ENCODE results near the gene ECE1. TPM values are rescaled to one million over a fixed set of nuclear protein-coding genes. Genes with fewer than 3 reads are reported as not detected.

Gene ECE1
- total and polyA plus RNA-seq, 9 of the 15 experiments (the other 6 are each of a cell fraction or from before 2014, with no cell fraction given), result 0.56 to 34.8 (median 11.0) TPM

DNA sequence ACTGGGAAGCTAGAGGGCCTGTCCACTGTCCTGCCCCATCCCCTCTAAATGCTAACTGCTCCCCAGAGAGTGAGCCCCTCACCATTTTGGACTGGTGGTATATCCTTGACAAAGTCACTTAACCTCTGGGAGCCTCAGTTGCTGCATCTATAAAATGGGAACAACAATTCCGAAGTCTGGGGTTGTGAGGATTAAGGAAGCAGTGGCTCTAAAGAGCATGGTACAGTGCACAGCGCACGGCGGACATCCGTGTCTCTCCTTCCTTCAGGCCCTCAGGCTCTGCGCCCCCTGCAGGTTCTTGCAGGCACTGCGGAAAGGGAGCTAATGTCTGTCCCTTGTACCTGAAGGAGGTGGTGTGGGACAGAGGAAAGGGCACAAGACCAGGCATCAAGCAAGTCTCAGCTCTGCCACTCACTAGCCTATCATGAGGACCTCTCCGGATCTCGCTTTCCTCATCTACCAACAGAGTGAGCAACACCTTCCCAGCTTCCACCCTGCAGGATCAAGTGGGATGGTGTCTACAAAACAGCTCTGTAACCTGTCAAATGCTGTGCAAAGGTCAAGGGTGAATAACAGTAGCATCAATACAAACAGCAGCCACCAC lies 20.1 kb downstream of the ECE1 start (continued):
- TF ChIP-seq KLF1 (tag; IDR thresholded peaks at IDR 0.05), result no peak
- TF ChIP-seq FOXK1 (CRISPR knock-in tag; IDR thresholded peaks at IDR 0.05; ENCODE audit: borderline replicate concordance), result 0 out of 2 replicates have a peak, but pooled peaks have one; percentile 33
- TF ChIP-seq ARID2 (IDR thresholded peaks at IDR 0.05), result 0 out of 2 replicates have a peak, but pooled peaks have one; percentile 30
- no peak for TF ChIP-seq NCOA2 (IDR thresholded peaks at IDR 0.05; ENCODE audit: partially characterized antibody in 2 of 2)
- TF ChIP-seq, protein P1, sequence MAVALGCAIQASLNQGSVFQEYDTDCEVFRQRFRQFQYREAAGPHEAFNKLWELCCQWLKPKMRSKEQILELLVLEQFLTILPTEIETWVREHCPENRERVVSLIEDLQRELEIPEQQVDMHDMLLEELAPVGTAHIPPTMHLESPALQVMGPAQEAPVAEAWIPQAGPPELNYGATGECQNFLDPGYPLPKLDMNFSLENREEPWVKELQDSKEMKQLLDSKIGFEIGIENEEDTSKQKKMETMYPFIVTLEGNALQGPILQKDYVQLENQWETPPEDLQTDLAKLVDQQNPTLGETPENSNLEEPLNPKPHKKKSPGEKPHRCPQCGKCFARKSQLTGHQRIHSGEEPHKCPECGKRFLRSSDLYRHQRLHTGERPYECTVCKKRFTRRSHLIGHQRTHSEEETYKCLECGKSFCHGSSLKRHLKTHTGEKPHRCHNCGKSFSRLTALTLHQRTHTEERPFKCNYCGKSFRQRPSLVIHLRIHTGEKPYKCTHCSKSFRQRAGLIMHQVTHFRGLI (CRISPR knock-in tag; IDR thresholded peaks at IDR 0.05), result no peak
- TF ChIP-seq, protein P2, sequence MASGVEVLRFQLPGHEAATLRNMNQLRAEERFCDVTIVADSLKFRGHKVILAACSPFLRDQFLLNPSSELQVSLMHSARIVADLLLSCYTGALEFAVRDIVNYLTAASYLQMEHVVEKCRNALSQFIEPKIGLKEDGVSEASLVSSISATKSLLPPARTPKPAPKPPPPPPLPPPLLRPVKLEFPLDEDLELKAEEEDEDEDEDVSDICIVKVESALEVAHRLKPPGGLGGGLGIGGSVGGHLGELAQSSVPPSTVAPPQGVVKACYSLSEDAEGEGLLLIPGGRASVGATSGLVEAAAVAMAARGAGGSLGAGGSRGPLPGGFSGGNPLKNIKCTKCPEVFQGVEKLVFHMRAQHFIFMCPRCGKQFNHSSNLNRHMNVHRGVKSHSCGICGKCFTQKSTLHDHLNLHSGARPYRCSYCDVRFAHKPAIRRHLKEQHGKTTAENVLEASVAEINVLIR (CRISPR knock-in tag; IDR thresholded peaks at IDR 0.05), result no peak
- TF ChIP-seq, protein P3, sequence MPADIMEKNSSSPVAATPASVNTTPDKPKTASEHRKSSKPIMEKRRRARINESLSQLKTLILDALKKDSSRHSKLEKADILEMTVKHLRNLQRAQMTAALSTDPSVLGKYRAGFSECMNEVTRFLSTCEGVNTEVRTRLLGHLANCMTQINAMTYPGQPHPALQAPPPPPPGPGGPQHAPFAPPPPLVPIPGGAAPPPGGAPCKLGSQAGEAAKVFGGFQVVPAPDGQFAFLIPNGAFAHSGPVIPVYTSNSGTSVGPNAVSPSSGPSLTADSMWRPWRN (IDR thresholded peaks at IDR 0.05; ENCODE audit: low read depth), result no peak
- TF ChIP-seq, protein P4, sequence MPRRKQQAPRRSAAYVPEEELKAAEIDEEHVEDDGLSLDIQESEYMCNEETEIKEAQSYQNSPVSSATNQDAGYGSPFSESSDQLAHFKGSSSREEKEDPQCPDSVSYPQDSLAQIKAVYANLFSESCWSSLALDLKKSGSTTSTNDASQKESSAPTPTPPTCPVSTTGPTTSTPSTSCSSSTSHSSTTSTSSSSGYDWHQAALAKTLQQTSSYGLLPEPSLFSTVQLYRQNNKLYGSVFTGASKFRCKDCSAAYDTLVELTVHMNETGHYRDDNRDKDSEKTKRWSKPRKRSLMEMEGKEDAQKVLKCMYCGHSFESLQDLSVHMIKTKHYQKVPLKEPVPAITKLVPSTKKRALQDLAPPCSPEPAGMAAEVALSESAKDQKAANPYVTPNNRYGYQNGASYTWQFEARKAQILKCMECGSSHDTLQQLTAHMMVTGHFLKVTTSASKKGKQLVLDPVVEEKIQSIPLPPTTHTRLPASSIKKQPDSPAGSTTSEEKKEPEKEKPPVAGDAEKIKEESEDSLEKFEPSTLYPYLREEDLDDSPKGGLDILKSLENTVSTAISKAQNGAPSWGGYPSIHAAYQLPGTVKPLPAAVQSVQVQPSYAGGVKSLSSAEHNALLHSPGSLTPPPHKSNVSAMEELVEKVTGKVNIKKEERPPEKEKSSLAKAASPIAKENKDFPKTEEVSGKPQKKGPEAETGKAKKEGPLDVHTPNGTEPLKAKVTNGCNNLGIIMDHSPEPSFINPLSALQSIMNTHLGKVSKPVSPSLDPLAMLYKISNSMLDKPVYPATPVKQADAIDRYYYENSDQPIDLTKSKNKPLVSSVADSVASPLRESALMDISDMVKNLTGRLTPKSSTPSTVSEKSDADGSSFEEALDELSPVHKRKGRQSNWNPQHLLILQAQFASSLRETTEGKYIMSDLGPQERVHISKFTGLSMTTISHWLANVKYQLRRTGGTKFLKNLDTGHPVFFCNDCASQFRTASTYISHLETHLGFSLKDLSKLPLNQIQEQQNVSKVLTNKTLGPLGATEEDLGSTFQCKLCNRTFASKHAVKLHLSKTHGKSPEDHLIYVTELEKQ (CRISPR knock-in tag; IDR thresholded peaks at IDR 0.05), result no peak
- no peak for TF ChIP-seq MBD2 (IDR thresholded peaks at IDR 0.05; ENCODE audit: borderline replicate concordance, low read depth)
- 0 out of 2 replicates have a peak, but pooled peaks have one; percentile 60 for TF ChIP-seq CBX1 (IDR thresholded peaks at IDR 0.05; ENCODE audit: low read depth)
- peak; percentile 60 for TF ChIP-seq MTA1 (IDR thresholded peaks at IDR 0.05; ENCODE audit: borderline replicate concordance)
- no peak for TF ChIP-seq FIP1L1 (IDR thresholded peaks at IDR 0.05; ENCODE audit: low read depth, low read length, poor library complexity, severe bottlenecking)
- peak; percentile 72 for TF ChIP-seq MYC (IDR thresholded peaks at IDR 0.05; ENCODE audit: low read depth, low read length)
- TF ChIP-seq MYC (CRISPR knock-in tag; IDR thresholded peaks at IDR 0.05; ENCODE audit: borderline replicate concordance, low read depth), result no peak
- TF ChIP-seq C11orf30 (IDR thresholded peaks at IDR 0.05; ENCODE audit: low read depth), result no peak
- TF ChIP-seq POLR2H (tag; IDR thresholded peaks at IDR 0.05; ENCODE audit: low read depth), result no peak
- no peak for TF ChIP-seq ZZZ3 (IDR thresholded peaks at IDR 0.05)
- TF ChIP-seq, protein P5, sequence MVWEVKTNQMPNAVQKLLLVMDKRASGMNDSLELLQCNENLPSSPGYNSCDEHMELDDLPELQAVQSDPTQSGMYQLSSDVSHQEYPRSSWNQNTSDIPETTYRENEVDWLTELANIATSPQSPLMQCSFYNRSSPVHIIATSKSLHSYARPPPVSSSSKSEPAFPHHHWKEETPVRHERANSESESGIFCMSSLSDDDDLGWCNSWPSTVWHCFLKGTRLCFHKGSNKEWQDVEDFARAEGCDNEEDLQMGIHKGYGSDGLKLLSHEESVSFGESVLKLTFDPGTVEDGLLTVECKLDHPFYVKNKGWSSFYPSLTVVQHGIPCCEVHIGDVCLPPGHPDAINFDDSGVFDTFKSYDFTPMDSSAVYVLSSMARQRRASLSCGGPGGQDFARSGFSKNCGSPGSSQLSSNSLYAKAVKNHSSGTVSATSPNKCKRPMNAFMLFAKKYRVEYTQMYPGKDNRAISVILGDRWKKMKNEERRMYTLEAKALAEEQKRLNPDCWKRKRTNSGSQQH (CRISPR knock-in tag; IDR thresholded peaks at IDR 0.05), result no peak
- TF ChIP-seq CCNT2 (IDR thresholded peaks at IDR 0.05; ENCODE audit: borderline replicate concordance, extremely low read depth, insufficient read length, low read depth, low read length), result no peak
- no peak for TF ChIP-seq NFE2 (IDR thresholded peaks at IDR 0.05; ENCODE audit: low read depth)
